ENCODE measurements around the gene FIGNL2. TPM values are rescaled to one million over a fixed set of nuclear protein-coding genes. Genes with fewer than 3 reads are reported as not detected.

FIGNL2 gene
- total and polyA plus RNA-seq, 2 of the 4 experiments (the other 2 are of a cell fraction), result under 0.01 to 0.12 TPM

GRCh38 chr12:51890511-51891171 lies 42.1 kb upstream of the FIGNL2 start:
- H3K4me2 ChIP-seq (ENCODE audit: low read depth, low read length), result no peak overlapping the region
- peak overlapping the region; percentile 13; the same call in 1 of the 2 replicates for H2AK5ac ChIP-seq (ENCODE audit: low read depth, low read length)
- H2BK20ac ChIP-seq (ENCODE audit: low read depth, low read length), result no peak overlapping the region
- in situ Hi-C loops (cut with MboI; ENCODE audit: low sequenced_read_pairs) (loop anchor here (5.0 kb wide), 1 partner anchor 87 kb away; no protein-coding TSS in a partner anchor), intact Hi-C loops (cut with micrococcal nuclease) (loop anchor here (5.0 kb wide), 1 partner anchor 132 kb away; no protein-coding TSS in a partner anchor), dilution Hi-C loops (cut with HindIII; ENCODE audit: low sequenced_read_pairs, unreplicated experiment) (no loop called here)
- H3K36me3 ChIP-seq (ENCODE audit: control insufficient read depth, insufficient read depth, low read length), result no peaks in the 10 kb centered on the region
- H4K20me1 ChIP-seq (ENCODE audit: insufficient read depth, low read length), result no peaks in the 10 kb centered on the region
- H4K91ac ChIP-seq (ENCODE audit: insufficient read depth, low read depth, low read length), result no peak overlapping the region
- H3K23ac ChIP-seq (ENCODE audit: low read depth, low read length), result no peak overlapping the region
- no peak overlapping the region for H3K27ac ChIP-seq (ENCODE audit: insufficient read depth, low read length)
- BruUV-seq (replicated peaks), result no TSS peak
- H3K9ac ChIP-seq (ENCODE audit: low read depth, low read length), result no peak overlapping the region
- ChIA-PET CTCF (no interaction called here), POLR2A (ENCODE audit: unreplicated experiment) (no interaction called here)
- H3K4ac ChIP-seq (ENCODE audit: low read depth, low read length), result no peak overlapping the region
- H3K18ac ChIP-seq (ENCODE audit: low read depth, low read length), result no peak overlapping the region
- no peak overlapping the region for H2BK120ac ChIP-seq (ENCODE audit: low read depth, low read length)
- H3K56ac ChIP-seq (ENCODE audit: extremely low read depth, insufficient read depth, low read length), result no peak overlapping the region
- H2AK9ac ChIP-seq (replicated peaks; ENCODE audit: low read depth, low read length, poor library complexity), result no peak overlapping the region
- peak overlapping the region; percentile 43 for H2AFZ ChIP-seq (replicated peaks; ENCODE audit: low read length, poor library complexity)
- peaks cover 10% of the 10 kb centered on the region for H3K4me1 ChIP-seq (ENCODE audit: control insufficient read depth, insufficient read depth, low read length)
- no peak overlapping the region for H3K4me3 ChIP-seq (ENCODE audit: insufficient read depth, low read depth, low read length)
- peaks cover 9% of the 10 kb centered on the region for H3K9me1 ChIP-seq (ENCODE audit: insufficient read depth, low read length)
- no peak overlapping the region for H3K14ac ChIP-seq (replicated peaks; ENCODE audit: low read depth, low read length)
- H2BK5ac ChIP-seq (ENCODE audit: low read depth, low read length, poor library complexity, severe bottlenecking), result no peak overlapping the region
- no peak overlapping the region for H4K5ac ChIP-seq (ENCODE audit: low read depth, low read length)
- H3K9me3 ChIP-seq (ENCODE audit: control insufficient read depth, insufficient read depth, low read length), result no peaks in the 10 kb centered on the region
- H4K8ac ChIP-seq (ENCODE audit: low read depth in 2 of 2, low read length in 2 of 2), result no peak overlapping the region
- no peak overlapping the region for H2BK15ac ChIP-seq (ENCODE audit: low read depth, low read length)
- WGBS, 2 experiments (ENCODE audit: extremely low coverage in 2 of 2, insufficient read length in 1 of 2), result 81% methylated on average over 12 of the region's 22 CpGs; no CpG with 5 or more reads in 1 of the 2 experiments
- H3K27me3 ChIP-seq (ENCODE audit: control insufficient read depth, insufficient read depth, low read length), result no peaks in the 10 kb centered on the region
- no peak for DNase-seq
- no peaks in the 10 kb centered on the region for H3K79me1 ChIP-seq (ENCODE audit: low read depth in 1 of 2, low read length in 2 of 2)
- no peak for ATAC-seq (ENCODE audit: low read depth)
- TF ChIP-seq NFE2L2 (IDR thresholded peaks at IDR 0.05; ENCODE audit: low read depth, low read length) (no peak), ELK1 (IDR thresholded peaks at IDR 0.05; ENCODE audit: borderline replicate concordance, low read depth, low read length) (no peak), BHLHE40 (IDR thresholded peaks at IDR 0.05; ENCODE audit: low read depth, low read length) (no peak), CEBPB (IDR thresholded peaks at IDR 0.05; ENCODE audit: low read depth, low read length) (no peak), POLR2A (IDR thresholded peaks at IDR 0.05; ENCODE audit: low read depth, low read length) (no peak), SMC3 (IDR thresholded peaks at IDR 0.05; ENCODE audit: low read depth, low read length) (no peak), RCOR1 (IDR thresholded peaks at IDR 0.05; ENCODE audit: insufficient replicate concordance, low read length) (no peak), USF2 (IDR thresholded peaks at IDR 0.05; ENCODE audit: low read depth, low read length) (no peak), CHD1 (IDR thresholded peaks at IDR 0.05; ENCODE audit: low read depth, low read length) (no peak), MAZ (IDR thresholded peaks at IDR 0.05; ENCODE audit: borderline replicate concordance, low read depth, low read length) (no peak), RFX5 (IDR thresholded peaks at IDR 0.05; ENCODE audit: low read depth, low read length) (no peak)

Measured in IMR-90 (cell line).